ENCODE results near the gene IQCE.

IQCE gene

DNA sequence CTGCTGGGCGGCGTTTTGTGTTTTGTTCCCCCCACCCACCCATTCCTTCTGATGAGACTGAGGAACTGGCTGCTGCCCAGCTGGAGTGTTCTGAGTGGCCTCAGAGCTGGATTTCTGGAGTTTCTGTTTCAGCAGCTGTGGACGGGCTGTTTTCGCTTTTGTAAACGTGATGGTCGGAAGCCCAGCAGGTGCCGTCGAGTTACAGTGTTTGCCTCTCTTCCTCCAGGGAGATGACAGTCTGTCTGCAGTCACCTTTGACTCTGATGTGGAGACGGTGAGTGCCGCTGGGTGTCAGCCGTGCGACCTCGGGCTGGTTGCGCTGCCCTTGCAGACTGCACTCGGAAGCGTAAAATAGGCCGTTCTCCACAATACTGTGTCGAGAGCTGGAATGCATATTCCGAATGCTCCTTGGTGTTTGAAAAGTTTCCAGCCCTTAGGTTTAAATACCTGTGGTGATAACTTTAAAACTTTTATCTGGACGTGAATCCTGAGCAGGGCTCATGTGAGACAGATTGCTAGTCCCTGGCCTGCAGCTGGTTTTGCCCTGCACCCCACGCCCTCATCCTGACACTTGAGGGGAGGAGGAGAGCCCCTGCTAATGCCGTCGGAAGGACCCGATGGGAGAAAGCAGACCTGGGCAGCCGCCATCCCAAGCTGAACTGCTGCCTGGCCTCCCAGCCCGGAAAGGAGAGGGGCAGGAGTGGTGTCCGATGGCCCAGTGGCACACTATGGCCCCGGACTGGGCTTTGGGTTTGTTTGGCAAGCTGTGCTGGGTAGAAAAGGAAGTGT is 8.3 kb downstream of the IQCE start:
- no peak for DNase-seq (ENCODE audit: low spot score)
- Histone ChIP-seq H3K4me3 (peak overlapping the region; percentile 16), H3K27ac (no peak overlapping the region)
- TF ChIP-seq, protein P1, sequence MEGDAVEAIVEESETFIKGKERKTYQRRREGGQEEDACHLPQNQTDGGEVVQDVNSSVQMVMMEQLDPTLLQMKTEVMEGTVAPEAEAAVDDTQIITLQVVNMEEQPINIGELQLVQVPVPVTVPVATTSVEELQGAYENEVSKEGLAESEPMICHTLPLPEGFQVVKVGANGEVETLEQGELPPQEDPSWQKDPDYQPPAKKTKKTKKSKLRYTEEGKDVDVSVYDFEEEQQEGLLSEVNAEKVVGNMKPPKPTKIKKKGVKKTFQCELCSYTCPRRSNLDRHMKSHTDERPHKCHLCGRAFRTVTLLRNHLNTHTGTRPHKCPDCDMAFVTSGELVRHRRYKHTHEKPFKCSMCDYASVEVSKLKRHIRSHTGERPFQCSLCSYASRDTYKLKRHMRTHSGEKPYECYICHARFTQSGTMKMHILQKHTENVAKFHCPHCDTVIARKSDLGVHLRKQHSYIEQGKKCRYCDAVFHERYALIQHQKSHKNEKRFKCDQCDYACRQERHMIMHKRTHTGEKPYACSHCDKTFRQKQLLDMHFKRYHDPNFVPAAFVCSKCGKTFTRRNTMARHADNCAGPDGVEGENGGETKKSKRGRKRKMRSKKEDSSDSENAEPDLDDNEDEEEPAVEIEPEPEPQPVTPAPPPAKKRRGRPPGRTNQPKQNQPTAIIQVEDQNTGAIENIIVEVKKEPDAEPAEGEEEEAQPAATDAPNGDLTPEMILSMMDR (IDR thresholded peaks at IDR 0.05), result no peak

DNA sequence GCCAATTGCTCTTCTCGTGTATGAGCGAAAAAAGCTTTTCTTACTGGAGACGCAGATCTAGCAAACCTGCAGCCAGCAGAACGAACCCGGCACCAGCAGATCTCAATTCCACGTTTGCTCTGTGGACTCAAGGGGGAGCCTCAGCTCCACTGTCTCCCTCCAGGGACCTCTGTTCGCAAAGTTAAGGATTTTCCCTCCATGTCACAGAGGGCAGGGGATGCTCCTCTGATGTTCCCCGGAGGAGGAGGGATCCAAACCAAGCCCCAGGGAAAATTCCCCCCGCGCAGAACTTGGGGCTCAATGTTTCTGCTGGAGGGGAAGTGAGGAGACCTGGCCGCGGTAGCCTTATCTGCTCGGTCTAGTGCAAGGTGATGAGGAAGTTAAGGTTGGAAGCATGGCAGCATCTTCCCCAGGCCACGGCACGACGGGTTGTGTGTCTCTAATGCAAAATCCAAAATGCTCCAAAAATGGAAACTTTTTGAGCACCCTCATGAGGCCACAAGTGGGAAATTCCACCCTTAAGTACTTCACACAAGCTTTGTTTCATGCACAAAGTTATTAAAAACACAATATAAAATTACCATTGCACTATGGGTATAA is 9.0 kb downstream of the IQCE start:
- no peak for DNase-seq (ENCODE audit: low spot score)
- no peak overlapping the region for H3K27ac ChIP-seq
- H3K4me3 ChIP-seq, result peak overlapping the region; percentile 16
- TF ChIP-seq, protein P1 (IDR thresholded peaks at IDR 0.05), result no peak

DNA sequence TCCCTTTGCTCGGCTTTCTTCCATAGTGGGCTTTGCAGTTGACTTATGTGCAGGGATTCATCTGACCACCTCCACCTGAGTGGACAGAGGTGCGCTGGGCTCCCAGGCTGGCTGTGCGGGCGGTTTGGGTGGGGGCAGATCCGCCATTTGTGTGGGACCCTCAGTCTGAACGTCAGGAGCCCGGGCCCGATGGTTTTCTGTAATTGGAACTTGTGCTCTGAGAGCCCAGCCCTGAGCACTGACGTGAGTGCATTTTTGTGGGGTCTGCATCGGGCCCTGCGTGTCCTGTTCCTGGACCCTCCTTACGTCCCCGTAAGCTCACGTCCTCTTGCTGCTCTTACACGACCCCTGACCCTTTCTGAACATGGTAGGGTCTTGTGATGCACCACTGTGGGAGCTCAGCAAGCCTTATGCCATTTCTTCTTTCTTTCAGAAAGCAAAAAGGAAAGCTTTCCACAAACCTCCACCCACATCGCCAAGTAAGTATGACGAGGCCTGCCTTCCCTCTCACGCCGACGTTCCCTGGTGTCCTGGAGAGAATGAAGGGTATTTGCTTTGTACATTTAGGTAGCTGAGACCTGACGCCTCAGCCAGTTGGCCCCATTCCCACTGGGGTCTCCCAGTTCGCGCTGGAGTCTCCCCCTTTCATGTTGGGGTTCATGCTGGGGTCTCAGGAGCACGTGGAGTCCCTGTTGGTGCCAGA is 9.9 kb downstream of the IQCE start:
- TF ChIP-seq, protein P1 (IDR thresholded peaks at IDR 0.05), result no peak
- no peak overlapping the region for H3K27ac ChIP-seq
- H3K4me3 ChIP-seq, result no peak overlapping the region
- DNase-seq (ENCODE audit: low spot score), result no peak

DNA sequence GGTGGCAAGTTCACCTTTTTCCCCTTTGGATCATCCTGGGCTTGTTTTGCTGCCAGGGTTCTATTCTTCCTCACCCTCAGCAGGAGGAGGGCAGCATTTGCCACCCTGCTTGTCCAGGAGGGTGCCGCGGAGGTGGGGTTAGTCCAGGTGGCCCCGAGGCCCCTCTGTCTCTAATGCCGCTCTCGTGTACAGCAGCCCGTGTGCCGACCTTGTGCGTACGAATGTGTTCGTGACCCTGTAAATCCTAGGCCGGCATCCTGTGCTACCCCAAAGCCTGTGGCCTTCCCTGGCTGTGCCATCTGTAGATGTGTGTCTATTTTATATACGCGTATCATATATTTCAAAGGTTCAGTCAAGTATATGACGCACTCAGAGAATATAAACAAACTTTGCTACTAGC is 10.6 kb downstream of the IQCE start:
- H3K27ac ChIP-seq, result no peak overlapping the region
- TF ChIP-seq, protein P1 (IDR thresholded peaks at IDR 0.05), result no peak
- no peak for DNase-seq (ENCODE audit: low spot score)
- no peak overlapping the region for H3K4me3 ChIP-seq

DNA sequence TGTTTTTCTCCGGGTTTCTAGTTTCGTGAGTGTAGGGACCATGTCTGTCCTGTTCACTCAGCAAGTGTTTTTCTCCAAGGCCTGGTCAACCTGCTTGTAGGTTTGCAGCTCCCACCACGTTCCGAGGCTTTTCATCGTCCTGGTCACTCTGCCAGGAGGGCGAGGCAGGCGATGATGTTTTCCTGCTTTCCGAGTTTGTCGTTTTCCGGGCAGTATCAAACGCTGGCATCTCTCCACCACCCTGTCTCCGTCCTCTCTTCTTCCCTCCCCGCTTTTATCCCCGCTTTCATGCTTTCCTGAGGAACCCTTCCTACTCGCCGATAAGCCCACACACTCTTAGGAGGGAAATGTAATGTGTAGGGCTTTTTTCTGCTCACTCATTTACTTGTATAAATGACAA is 11.2 kb downstream of the IQCE start:
- no peak for DNase-seq (ENCODE audit: low spot score)
- TF ChIP-seq, protein P1 (IDR thresholded peaks at IDR 0.05), result no peak
- Histone ChIP-seq H3K27ac (no peak overlapping the region), H3K4me3 (no peak overlapping the region)

DNA sequence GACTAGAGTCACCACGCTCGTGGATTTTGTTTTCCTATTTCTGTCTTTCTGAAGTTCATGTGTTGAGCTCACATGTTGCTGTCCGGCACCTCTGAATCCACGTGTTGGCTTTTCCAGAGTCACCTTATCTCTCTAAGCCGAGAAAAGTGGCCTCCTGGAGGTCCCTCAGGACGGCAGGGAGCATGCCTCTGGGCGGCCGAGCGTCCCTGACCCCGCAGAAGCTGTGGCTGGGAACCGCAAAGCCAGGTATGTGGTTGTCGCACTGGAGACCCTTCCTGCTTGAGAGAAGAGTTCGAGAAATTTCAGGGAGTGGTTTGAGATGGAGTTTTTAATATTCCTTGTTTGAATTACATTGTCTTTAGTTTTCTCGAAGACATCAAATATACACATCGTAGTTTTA is 12.6 kb downstream of the IQCE start:
- no peak overlapping the region for H3K4me3 ChIP-seq
- TF ChIP-seq, protein P1 (IDR thresholded peaks at IDR 0.05), result no peak
- no peak overlapping the region for H3K27ac ChIP-seq
- no peak for DNase-seq (ENCODE audit: low spot score)
